UCSD-AML1 (cell line): ENCODE measurements around the gene GALNT6.
"Not testable (repeated sequence)": the region's sequence is repeated elsewhere in the genome, so short reads cannot be mapped to it uniquely, and the experiment has no call there.

ENCODE experiments used
- DNase-seq: peaks from one replicate; lab custom pipeline; 2025; ENCODE audit not compliant: unreplicated experiment; lab: John Stamatoyannopoulos, UW

The GALNT6 gene

DNA sequence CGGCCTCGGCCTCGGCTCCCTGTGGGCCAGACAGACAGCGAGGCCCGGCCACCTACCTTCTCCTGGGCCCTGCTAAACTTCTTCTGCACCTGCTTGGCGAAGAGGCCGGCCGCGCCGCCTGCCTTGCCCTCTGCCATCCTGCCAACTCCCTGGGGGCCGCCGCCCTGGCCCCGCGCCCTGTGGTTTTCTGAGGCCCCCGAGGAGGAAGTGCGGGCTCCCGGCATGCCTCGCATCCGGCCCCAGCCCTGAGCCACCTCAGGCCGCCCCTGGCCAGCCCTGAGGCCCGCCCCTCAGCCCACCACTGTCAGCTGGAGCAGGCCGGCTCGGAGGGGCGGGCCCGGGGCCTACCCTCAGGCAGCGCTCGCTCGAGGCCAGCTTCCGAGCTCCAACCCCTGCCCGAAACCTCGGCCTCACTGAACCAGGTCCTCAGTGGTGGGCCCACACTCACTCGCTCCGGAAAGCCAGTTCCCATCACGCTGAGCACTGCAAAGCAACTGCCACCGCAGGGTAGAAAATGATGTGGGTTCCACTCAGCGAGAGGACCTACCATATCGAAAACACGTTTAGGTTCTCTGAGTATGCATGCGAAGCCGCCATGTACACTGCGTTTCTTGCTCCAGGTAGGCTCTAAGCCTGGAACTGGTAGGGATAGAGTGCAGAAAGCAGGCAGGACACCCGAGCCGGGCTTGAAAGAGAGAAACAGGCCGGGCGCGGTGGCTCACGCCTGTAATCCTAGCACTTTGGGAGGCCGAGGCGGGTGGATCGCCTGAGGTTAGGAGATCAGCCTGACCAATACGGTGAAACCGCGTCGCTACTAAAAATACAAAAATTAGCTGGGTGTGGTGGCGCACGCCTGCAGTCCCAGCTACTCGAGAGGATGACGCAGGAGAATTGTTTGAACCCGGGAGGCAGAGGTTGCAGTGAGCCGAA, 67.0 kb downstream of the GALNT6 start, which contains the start of gene BIN2:
Gene BIN2, minus strand, starts transcription at position 209 of the 930 bp plus-strand sequence. Its CDS starts 72 bp downstream, at position 137.
- DNase-seq, result peak; percentile 90

- DNase-seq, result no peak
Measured at GRCh38 chr12:51323317-51323960, 67.8 kb downstream of the GALNT6 start.

- DNase-seq, result no peak
Measured at GRCh38 chr12:51322452-51322851, 68.8 kb downstream of the GALNT6 start.

DNA sequence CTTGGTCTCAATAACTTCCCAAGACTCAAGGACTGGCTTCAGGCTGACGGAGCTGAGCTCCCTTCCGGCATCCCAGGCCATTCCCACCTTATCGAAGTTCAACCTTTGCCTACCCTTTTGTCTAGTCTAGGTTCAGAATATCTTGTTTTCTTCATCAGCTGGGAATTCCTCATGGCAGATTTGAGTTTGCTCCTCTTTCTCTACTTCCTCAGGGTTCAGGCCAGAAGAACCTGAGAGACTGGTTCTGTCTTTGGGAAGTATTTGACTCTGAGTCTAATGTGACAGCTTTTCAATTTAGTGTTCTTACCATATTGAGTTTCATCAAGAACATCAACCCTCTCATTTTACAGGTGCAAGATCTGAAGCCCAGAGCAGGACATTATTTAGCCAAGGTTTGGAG, 69.3 kb downstream of the GALNT6 start:
- no peak for DNase-seq

DNA sequence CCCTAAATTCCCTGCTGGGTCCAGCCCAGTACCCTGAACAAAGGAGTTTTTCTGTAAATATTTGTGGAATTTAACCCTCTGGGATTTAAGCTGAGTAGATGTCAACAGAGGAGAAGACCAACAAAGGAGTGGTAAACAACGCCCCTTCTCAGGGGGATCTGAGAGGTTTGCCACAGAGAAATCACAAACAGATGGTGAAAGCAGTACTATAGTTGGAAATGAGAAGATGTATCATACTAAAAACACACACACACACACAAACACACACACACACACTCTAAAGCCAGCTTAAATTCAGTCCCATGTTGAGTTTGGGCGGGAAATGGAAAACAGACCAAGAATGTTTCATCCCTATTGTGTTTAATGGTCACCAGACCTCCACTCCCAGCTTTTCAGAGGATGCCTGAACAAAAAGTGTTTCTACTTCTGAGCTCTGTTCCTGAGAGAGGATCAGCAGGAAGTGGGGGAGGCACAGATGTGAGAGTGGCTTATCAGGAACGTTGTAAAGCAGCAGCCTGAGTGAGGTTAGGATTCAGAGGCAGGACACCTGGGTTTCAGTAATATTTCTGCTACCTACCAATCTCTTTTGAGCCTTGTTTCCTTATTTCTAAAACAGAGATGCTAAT, 70.4 kb downstream of the GALNT6 start:
- DNase-seq, result no peak

- DNase-seq, result no peak
Measured at GRCh38 chr12:51320311-51320694, 70.9 kb downstream of the GALNT6 start.

DNA sequence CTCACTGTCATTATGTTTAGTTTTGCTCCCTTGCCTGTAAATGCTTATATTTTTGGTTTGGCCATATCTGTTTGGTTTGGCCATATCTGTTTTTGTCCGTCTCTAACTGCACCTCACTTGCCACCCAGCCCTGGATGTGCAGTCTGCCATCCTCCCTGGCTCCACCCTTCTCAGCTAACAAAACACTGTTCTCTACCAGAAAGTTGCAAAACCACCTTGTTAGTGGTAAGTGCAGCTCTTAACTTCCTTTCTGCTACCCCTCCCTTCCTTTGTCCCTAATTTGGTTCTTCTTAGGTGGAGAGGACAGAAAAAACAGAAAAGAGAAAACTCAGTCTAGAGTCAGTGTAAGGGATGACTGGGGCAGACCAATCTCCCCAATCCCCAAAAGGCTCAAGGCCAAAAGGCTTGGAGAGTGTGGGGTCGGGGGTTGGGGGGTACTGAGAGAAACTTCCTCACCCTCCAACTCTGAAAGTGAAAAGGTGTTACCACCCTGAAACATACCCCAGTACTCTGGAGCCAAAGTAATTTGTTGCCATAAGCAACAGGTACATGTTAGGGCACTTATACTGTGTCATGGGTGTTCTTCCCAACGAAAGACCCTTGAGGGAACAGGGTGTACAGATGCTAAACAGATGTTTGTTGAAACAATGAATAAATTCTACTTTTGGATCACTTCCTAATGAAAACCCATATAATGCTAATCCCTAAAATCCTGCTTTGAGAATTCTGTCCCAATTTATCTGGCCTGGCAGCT, 72.2 kb downstream of the GALNT6 start:
- no peak for DNase-seq

DNA sequence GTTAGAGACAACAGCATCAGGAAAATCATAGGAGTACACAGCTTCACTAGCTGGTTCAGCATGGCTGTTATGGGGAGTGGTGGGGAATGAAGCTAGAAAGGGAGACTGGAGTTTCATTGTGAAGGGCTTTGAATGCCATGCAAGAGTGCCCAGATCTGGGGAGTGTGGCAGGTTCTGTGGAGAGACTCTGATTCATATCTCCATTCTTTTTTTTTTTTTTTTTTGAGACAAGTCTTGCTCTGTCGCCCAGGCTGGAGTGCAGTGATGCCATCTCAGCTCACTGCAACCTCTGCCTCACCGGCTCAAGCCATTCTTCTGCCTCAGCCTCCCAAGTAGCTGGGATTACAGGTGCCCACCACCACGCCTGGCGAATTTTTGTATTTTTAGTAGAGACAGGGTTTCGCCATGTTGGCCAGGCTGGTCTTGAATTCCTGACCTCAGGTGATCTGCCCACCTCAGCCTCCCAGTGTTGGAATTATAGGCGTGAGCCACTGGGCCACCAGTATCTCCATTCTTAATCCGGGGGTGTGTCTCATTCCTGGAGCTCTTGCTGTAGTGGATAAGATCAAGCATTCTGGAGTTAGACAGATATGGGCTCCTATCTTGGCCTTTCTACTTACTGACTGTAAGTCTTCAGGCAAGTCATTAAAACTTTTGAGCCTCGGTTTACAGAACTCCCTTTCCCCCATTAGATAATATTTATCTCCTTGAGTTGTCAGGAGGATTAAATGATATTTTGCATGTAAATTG, 73.0 kb downstream of the GALNT6 start:
- not testable (repeated sequence) for DNase-seq

GRCh38 chr12:51311389-51311788, 79.8 kb downstream of the GALNT6 start:
- no peak for DNase-seq

GRCh38 chr12:51307655-51308593, 83.3 kb downstream of the GALNT6 start:
- no peak for DNase-seq

GRCh38 chr12:51306507-51306906, 84.7 kb downstream of the GALNT6 start:
- no peak for DNase-seq
